ENCODE data around the gene TMEM247. TPM values are rescaled to one million over a fixed set of nuclear protein-coding genes. Genes with fewer than 3 reads are reported as not detected.

TMEM247 gene
- total and polyA plus RNA-seq, 2 of the 8 experiments (the other 6 are each of a cell fraction or from before 2014, with no cell fraction given), result not detected

GRCh38 chr2:46498681-46499080 lies 19.3 kb downstream of the TMEM247 start (continued):
- TF ChIP-seq, protein P1, sequence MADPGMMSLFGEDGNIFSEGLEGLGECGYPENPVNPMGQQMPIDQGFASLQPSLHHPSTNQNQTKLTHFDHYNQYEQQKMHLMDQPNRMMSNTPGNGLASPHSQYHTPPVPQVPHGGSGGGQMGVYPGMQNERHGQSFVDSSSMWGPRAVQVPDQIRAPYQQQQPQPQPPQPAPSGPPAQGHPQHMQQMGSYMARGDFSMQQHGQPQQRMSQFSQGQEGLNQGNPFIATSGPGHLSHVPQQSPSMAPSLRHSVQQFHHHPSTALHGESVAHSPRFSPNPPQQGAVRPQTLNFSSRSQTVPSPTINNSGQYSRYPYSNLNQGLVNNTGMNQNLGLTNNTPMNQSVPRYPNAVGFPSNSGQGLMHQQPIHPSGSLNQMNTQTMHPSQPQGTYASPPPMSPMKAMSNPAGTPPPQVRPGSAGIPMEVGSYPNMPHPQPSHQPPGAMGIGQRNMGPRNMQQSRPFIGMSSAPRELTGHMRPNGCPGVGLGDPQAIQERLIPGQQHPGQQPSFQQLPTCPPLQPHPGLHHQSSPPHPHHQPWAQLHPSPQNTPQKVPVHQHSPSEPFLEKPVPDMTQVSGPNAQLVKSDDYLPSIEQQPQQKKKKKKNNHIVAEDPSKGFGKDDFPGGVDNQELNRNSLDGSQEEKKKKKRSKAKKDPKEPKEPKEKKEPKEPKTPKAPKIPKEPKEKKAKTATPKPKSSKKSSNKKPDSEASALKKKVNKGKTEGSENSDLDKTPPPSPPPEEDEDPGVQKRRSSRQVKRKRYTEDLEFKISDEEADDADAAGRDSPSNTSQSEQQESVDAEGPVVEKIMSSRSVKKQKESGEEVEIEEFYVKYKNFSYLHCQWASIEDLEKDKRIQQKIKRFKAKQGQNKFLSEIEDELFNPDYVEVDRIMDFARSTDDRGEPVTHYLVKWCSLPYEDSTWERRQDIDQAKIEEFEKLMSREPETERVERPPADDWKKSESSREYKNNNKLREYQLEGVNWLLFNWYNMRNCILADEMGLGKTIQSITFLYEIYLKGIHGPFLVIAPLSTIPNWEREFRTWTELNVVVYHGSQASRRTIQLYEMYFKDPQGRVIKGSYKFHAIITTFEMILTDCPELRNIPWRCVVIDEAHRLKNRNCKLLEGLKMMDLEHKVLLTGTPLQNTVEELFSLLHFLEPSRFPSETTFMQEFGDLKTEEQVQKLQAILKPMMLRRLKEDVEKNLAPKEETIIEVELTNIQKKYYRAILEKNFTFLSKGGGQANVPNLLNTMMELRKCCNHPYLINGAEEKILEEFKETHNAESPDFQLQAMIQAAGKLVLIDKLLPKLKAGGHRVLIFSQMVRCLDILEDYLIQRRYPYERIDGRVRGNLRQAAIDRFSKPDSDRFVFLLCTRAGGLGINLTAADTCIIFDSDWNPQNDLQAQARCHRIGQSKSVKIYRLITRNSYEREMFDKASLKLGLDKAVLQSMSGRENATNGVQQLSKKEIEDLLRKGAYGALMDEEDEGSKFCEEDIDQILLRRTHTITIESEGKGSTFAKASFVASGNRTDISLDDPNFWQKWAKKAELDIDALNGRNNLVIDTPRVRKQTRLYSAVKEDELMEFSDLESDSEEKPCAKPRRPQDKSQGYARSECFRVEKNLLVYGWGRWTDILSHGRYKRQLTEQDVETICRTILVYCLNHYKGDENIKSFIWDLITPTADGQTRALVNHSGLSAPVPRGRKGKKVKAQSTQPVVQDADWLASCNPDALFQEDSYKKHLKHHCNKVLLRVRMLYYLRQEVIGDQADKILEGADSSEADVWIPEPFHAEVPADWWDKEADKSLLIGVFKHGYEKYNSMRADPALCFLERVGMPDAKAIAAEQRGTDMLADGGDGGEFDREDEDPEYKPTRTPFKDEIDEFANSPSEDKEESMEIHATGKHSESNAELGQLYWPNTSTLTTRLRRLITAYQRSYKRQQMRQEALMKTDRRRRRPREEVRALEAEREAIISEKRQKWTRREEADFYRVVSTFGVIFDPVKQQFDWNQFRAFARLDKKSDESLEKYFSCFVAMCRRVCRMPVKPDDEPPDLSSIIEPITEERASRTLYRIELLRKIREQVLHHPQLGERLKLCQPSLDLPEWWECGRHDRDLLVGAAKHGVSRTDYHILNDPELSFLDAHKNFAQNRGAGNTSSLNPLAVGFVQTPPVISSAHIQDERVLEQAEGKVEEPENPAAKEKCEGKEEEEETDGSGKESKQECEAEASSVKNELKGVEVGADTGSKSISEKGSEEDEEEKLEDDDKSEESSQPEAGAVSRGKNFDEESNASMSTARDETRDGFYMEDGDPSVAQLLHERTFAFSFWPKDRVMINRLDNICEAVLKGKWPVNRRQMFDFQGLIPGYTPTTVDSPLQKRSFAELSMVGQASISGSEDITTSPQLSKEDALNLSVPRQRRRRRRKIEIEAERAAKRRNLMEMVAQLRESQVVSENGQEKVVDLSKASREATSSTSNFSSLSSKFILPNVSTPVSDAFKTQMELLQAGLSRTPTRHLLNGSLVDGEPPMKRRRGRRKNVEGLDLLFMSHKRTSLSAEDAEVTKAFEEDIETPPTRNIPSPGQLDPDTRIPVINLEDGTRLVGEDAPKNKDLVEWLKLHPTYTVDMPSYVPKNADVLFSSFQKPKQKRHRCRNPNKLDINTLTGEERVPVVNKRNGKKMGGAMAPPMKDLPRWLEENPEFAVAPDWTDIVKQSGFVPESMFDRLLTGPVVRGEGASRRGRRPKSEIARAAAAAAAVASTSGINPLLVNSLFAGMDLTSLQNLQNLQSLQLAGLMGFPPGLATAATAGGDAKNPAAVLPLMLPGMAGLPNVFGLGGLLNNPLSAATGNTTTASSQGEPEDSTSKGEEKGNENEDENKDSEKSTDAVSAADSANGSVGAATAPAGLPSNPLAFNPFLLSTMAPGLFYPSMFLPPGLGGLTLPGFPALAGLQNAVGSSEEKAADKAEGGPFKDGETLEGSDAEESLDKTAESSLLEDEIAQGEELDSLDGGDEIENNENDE (IDR thresholded peaks at IDR 0.05; ENCODE audit: insufficient replicate concordance, low read length), result no peak
- TF ChIP-seq MAX (IDR thresholded peaks at IDR 0.05), result no peak
- TF ChIP-seq GABPA (IDR thresholded peaks at IDR 0.05; ENCODE audit: borderline replicate concordance, insufficient read depth, low read length), result no peak
- no peak for TF ChIP-seq CBX5 (IDR thresholded peaks at IDR 0.05; ENCODE audit: low read depth, low read length)
- TF ChIP-seq SP1 (IDR thresholded peaks at IDR 0.05; ENCODE audit: low read depth, low read length), result no peak
- no peak for TF ChIP-seq CTBP2 (IDR thresholded peaks at IDR 0.05; ENCODE audit: borderline replicate concordance, insufficient read depth, insufficient read length, low read length)
- TF ChIP-seq USF2 (IDR thresholded peaks at IDR 0.05; ENCODE audit: low read length), result no peak

Measured in H1 (cell line).